HCT116 (cell line): Measurements from ENCODE around the gene DCDC2. TPM values are rescaled to one million over a fixed set of nuclear protein-coding genes. Genes with fewer than 3 reads are reported as not detected.

Source experiments
- ATAC-seq: fragments of 200-7000 bp; cut with Tn5 transposase; 2 replicates; pipeline ENCODE4 v1.9.1; 2020; ENCODE audit warnings: mild to moderate bottlenecking, moderate library complexity
- BruUV-seq: library from RNA; stranded (reverse); fragments of 400-500 nt; replicated peaks from 2 replicates; lab custom pipeline; 2021; lab: Mats Ljungman, UMichigan
- CTCF ChIA-PET: fragments of 300-600 bp; sonication (Branson Sonifier 250); formaldehyde crosslinking; loops from one replicate; lab custom pipeline; 2021; ENCODE audit warnings: antibody characterized with exemption; lab: Charles Lee
- POLR2A ChIA-PET: fragments of 300-600, 350-600 bp; sonication (Branson Sonifier 250); formaldehyde crosslinking; loops from one replicate; lab custom pipeline; 2021; ENCODE audit warnings: antibody characterized with exemption; lab: Charles Lee
- RAD21 ChIA-PET, 2 experiments: fragments of 300-600 bp; sonication (Branson Sonifier 250); formaldehyde crosslinking; loops; one replicate each; lab custom pipeline; 2023; ENCODE audit warnings: low total read pairs in 2 of 2; ENCODE audit not compliant: uncharacterized antibody in 2 of 2, unreplicated experiment in 2 of 2, low non-redundant PET in 1 of 2; lab: Charles Lee
- DNase-seq: peaks from one replicate; pipeline ENCODE4 v3.0.0-alpha.2; 2010; ENCODE audit warnings: low read depth, low spot score
- H2AFZ ChIP-seq: fragments of 200-600 bp; shearing (Covaris generic), sonication (generic); 2 replicates; pipeline ENCODE4 v1.6.1; 2017; ENCODE audit warnings: low read depth, mixed run types, mixed read lengths, antibody characterized with exemption, low read length; ENCODE audit not compliant: poor library complexity, severe bottlenecking
- H3K27ac ChIP-seq: 2 replicates; pipeline ENCODE4 v1.5.1; 2012; ENCODE audit warnings: low read depth, low read length
- H3K27me3 ChIP-seq: fragments of 200-600 bp; sonication (generic); 2 replicates; pipeline ENCODE4 v1.6.1; 2016; ENCODE audit warnings: mixed run types, low read length, mixed read lengths; ENCODE audit not compliant: insufficient read depth
- H3K36me3 ChIP-seq, 2 experiments: fragments of 200-500 bp in 1 of 2; fragments of 200-600 bp in 1 of 2; sonication (Bioruptor generic) in 1 of 2; sonication (generic) in 1 of 2; 2 replicates each; pipeline versions ENCODE4 v1.5.1 to v1.6.1; 2014 to 2016; ENCODE audit warnings: low read length in 2 of 2, inconsistent platforms in 1 of 2, mixed read lengths in 1 of 2, mixed run types in 1 of 2; ENCODE audit not compliant: insufficient read depth in 2 of 2, control insufficient read depth in 1 of 2
- H3K4me1 ChIP-seq, 2 experiments: fragments of 200-600 bp in 1 of 2; sonication (generic) in 1 of 2; 2 replicates each; pipeline versions ENCODE4 v1.5.1 to v1.6.1; 2012 to 2017; ENCODE audit warnings: low read length in 2 of 2, inconsistent platforms in 1 of 2, mild to moderate bottlenecking in 1 of 2, mixed read lengths in 1 of 2, mixed run types in 1 of 2, moderate library complexity in 1 of 2; ENCODE audit not compliant: insufficient read depth in 2 of 2, control insufficient read depth in 1 of 2
- H3K4me2 ChIP-seq: fragments of 200-600 bp; sonication (generic); 2 replicates; pipeline ENCODE4 v1.6.1; 2017; ENCODE audit warnings: mixed run types, low read length, mixed read lengths
- H3K4me3 ChIP-seq, 2 experiments: fragments of 200-600 bp in 1 of 2; sonication (generic) in 1 of 2; replicated peaks in 1 of 2; 2 replicates each; pipeline ENCODE4 v1.5.1; 2011 to 2016; ENCODE audit warnings: low read length in 2 of 2, control low read depth in 1 of 2, low read depth in 1 of 2, mild to moderate bottlenecking in 1 of 2, mixed read lengths in 1 of 2, mixed run types in 1 of 2
- H3K79me2 ChIP-seq: fragments of 200-600 bp; sonication (generic); 2 replicates; pipeline ENCODE4 v1.6.1; 2017; ENCODE audit warnings: mild to moderate bottlenecking, mixed run types, low read length, moderate library complexity, mixed read lengths; ENCODE audit not compliant: insufficient read depth
- H3K9ac ChIP-seq: fragments of 200-600 bp; sonication (generic); 2 replicates; pipeline ENCODE4 v1.6.1; 2016; ENCODE audit warnings: low read length, mixed read lengths
- H3K9me2 ChIP-seq: fragments of 200-600 bp; sonication (generic), shearing (Covaris generic); 2 replicates; pipeline ENCODE4 v1.6.1; 2017; ENCODE audit warnings: mixed run types, mild to moderate bottlenecking, moderate library complexity; ENCODE audit not compliant: insufficient read depth
- H3K9me3 ChIP-seq, 2 experiments: fragments of 200-500 bp in 1 of 2; fragments of 200-600 bp in 1 of 2; sonication (Bioruptor generic) in 1 of 2; sonication (generic) in 1 of 2; 2 replicates each; pipeline ENCODE4 v1.6.1; 2014 to 2017; ENCODE audit warnings: low read length in 2 of 2, mixed read lengths in 2 of 2, inconsistent platforms in 1 of 2, low read depth in 1 of 2, mild to moderate bottlenecking in 1 of 2, mixed run types in 1 of 2, moderate library complexity in 1 of 2; ENCODE audit not compliant: control insufficient read depth in 1 of 2, insufficient read depth in 1 of 2
- H4K20me1 ChIP-seq: fragments of 200-600 bp; sonication (generic), shearing (Covaris generic); 2 replicates; pipeline ENCODE4 v1.6.1; 2017; ENCODE audit warnings: mixed run types, mild to moderate bottlenecking, moderate library complexity; ENCODE audit not compliant: insufficient read depth
- CEBPB ChIP-seq: IDR thresholded peaks from 2 replicates; pipeline ENCODE4 v1.6.1; 2012; ENCODE audit warnings: low read depth
- EGR1 ChIP-seq: IDR thresholded peaks from 2 replicates; pipeline ENCODE4 v1.6.1; 2012; ENCODE audit warnings: low read depth
- EZH2phosphoT487 ChIP-seq: fragments of 200-600 bp; IDR thresholded peaks from 2 replicates; pipeline ENCODE4 v1.6.1; 2018; ENCODE audit warnings: antibody characterized with exemption, borderline replicate concordance
- FOSL1 ChIP-seq: IDR thresholded peaks from 2 replicates; pipeline ENCODE4 v1.6.1; 2012; ENCODE audit warnings: low read depth
- JUND ChIP-seq: IDR thresholded peaks from 2 replicates; pipeline ENCODE4 v1.6.1; 2012
- POLR2A ChIP-seq: IDR thresholded peaks from 2 replicates; pipeline ENCODE4 v1.7.0; 2011; ENCODE audit warnings: borderline replicate concordance; ENCODE audit not compliant: insufficient read depth, insufficient read length; ENCODE audit errors: extremely low read depth
- POLR2AphosphoS5 ChIP-seq: IDR thresholded peaks from 2 replicates; pipeline ENCODE4 v1.6.1; 2011; ENCODE audit warnings: mild to moderate bottlenecking, low read depth, low read length, moderate library complexity
- SIN3A ChIP-seq: IDR thresholded peaks from 2 replicates; pipeline ENCODE4 v1.6.1; 2012; ENCODE audit warnings: low read depth
- SP1 ChIP-seq: IDR thresholded peaks from 2 replicates; pipeline ENCODE4 v1.6.1; 2012; ENCODE audit warnings: low read depth
- SRF ChIP-seq: IDR thresholded peaks from 2 replicates; pipeline ENCODE4 v1.6.1; 2012; ENCODE audit warnings: low read depth
- TCF7L2 ChIP-seq: IDR thresholded peaks from 2 replicates; pipeline ENCODE4 v1.7.0; 2011; ENCODE audit warnings: borderline replicate concordance, inconsistent platforms; ENCODE audit not compliant: insufficient read depth, insufficient read length; ENCODE audit errors: extremely low read depth
- ZFX ChIP-seq: fragments of 450-650 bp; IDR thresholded peaks from 2 replicates; pipeline ENCODE4 v1.6.1; 2017
- intact Hi-C: fragments of 100-400 bp; cut with micrococcal nuclease; formaldehyde crosslinking; loops from 2 replicates; pipeline ENCODE4 v1.10.0; 2022
- total RNA-seq: library from RNA; stranded (reverse); gene quantifications from one replicate; pipeline ENCODE4 v1.2.1, GENCODE V29; 2021; ENCODE audit not compliant: unreplicated experiment
- TF ChIP-seq, protein P1 (sequence below): IDR thresholded peaks from 2 replicates; pipeline ENCODE4 v1.6.1; 2012
- TF ChIP-seq, protein P2 (sequence below): IDR thresholded peaks from 2 replicates; pipeline ENCODE4 v1.6.1; 2011; ENCODE audit warnings: mild to moderate bottlenecking, low read length, moderate library complexity; ENCODE audit not compliant: insufficient replicate concordance; ENCODE audit errors: extremely low read depth
- TF ChIP-seq, protein P3 (sequence below), 3 experiments: fragments of 200-600 bp in 1 of 3; sonication (generic) in 1 of 3; IDR thresholded peaks in 2 of 3; conservative IDR thresholded peaks in 1 of 3; 2 replicates each; pipeline ENCODE4 v1.5.1; 2012 to 2017; ENCODE audit warnings: low read depth in 2 of 3, low read length in 2 of 3, antibody characterized with exemption in 1 of 3, borderline replicate concordance in 1 of 3, control low read depth in 1 of 3, mild to moderate bottlenecking in 1 of 3, mixed read lengths in 1 of 3, mixed run types in 1 of 3, moderate library complexity in 1 of 3; ENCODE audit not compliant: insufficient read depth in 1 of 3
- TF ChIP-seq, protein P4 (sequence below): IDR thresholded peaks from 2 replicates; pipeline ENCODE4 v1.6.1; 2012

The DCDC2 gene
- total RNA-seq, 1 experiment from 2014 or later: 0.17 TPM

DNA sequence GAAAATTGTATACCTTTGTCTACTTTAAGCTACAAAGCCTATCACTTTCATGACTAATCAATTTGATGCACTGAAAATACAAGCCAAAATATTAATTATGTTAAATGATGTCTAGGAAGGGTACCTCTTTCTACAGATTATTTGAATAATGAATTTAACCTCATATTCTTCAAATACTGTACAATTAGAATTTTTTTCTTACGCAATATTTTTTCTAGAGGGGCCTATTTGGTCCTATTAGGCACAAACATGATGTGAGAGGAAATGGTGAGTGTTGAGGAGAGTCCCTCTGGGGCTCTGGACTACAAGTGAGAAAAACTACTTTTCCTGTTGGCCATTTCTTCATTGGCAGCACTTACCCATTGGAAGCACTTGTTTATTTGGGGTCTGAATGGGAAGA is 5.4 kb downstream of the DCDC2 start:
- TF ChIP-seq, protein P1, sequence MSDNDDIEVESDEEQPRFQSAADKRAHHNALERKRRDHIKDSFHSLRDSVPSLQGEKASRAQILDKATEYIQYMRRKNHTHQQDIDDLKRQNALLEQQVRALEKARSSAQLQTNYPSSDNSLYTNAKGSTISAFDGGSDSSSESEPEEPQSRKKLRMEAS: no peak
- TF ChIP-seq POLR2AphosphoS5: no peak
- TF ChIP-seq TCF7L2: no peak
- TF ChIP-seq, protein P2, sequence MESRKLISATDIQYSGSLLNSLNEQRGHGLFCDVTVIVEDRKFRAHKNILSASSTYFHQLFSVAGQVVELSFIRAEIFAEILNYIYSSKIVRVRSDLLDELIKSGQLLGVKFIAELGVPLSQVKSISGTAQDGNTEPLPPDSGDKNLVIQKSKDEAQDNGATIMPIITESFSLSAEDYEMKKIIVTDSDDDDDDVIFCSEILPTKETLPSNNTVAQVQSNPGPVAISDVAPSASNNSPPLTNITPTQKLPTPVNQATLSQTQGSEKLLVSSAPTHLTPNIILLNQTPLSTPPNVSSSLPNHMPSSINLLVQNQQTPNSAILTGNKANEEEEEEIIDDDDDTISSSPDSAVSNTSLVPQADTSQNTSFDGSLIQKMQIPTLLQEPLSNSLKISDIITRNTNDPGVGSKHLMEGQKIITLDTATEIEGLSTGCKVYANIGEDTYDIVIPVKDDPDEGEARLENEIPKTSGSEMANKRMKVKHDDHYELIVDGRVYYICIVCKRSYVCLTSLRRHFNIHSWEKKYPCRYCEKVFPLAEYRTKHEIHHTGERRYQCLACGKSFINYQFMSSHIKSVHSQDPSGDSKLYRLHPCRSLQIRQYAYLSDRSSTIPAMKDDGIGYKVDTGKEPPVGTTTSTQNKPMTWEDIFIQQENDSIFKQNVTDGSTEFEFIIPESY: no peak
- TF ChIP-seq POLR2A: no peak
- TF ChIP-seq, protein P3, sequence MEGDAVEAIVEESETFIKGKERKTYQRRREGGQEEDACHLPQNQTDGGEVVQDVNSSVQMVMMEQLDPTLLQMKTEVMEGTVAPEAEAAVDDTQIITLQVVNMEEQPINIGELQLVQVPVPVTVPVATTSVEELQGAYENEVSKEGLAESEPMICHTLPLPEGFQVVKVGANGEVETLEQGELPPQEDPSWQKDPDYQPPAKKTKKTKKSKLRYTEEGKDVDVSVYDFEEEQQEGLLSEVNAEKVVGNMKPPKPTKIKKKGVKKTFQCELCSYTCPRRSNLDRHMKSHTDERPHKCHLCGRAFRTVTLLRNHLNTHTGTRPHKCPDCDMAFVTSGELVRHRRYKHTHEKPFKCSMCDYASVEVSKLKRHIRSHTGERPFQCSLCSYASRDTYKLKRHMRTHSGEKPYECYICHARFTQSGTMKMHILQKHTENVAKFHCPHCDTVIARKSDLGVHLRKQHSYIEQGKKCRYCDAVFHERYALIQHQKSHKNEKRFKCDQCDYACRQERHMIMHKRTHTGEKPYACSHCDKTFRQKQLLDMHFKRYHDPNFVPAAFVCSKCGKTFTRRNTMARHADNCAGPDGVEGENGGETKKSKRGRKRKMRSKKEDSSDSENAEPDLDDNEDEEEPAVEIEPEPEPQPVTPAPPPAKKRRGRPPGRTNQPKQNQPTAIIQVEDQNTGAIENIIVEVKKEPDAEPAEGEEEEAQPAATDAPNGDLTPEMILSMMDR (IDR thresholded peaks at IDR 0.05 in 2 of 3, conservative IDR thresholded peaks at IDR 0.05 in 1 of 3; ENCODE audit: borderline replicate concordance in 1 of 3, insufficient read depth in 1 of 3, low read depth in 2 of 3, low read length in 2 of 3): no peak
- TF ChIP-seq SP1: no peak
- no peak for TF ChIP-seq JUND
- no peak for TF ChIP-seq ZFX
- TF ChIP-seq SIN3A: no peak
- no peak for TF ChIP-seq EGR1
- TF ChIP-seq FOSL1: no peak
- TF ChIP-seq, protein P4, sequence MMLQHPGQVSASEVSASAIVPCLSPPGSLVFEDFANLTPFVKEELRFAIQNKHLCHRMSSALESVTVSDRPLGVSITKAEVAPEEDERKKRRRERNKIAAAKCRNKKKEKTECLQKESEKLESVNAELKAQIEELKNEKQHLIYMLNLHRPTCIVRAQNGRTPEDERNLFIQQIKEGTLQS: no peak
- TF ChIP-seq EZH2phosphoT487: no peak
- no peak for TF ChIP-seq SRF
- TF ChIP-seq CEBPB: no peak
- TF ChIP-seq, all 23 proteins: peak for 0
- Histone ChIP-seq H3K4me1 (no peaks in the 10 kb centered on the region), H2AFZ (no peak overlapping the region), H3K79me2 (no peaks in the 10 kb centered on the region), H3K36me3 (no peaks in the 10 kb centered on the region), H3K27ac (no peak overlapping the region), H3K9me3 (no peaks in the 10 kb centered on the region), H3K4me3 (no peak overlapping the region), H3K9me2 (no peaks in the 10 kb centered on the region), H3K4me2 (no peak overlapping the region), H3K27me3 (peaks cover 17% of the 10 kb centered on the region; the same call in 1 of the 2 replicates), H4K20me1 (no peaks in the 10 kb centered on the region), H3K9ac (no peak overlapping the region)
- ChIA-PET CTCF (interaction anchor here (1.7 kb wide), 1 partner anchor 69 kb away, joined by 4 read pairs; no protein-coding TSS in a partner anchor), POLR2A (no interaction called here), RAD21 (no interaction called here)
- intact Hi-C loops: no loop called here
- DNase-seq (no peak), ATAC-seq (no peak)
- no TSS peak for BruUV-seq
